CD4-positive, alpha-beta T cell treated with Interleukin-21 for 1 hour (primary cell): Measurements from ENCODE around the gene ENC1.

Experiments
- DNase-seq: peaks from one replicate; pipeline ENCODE4 v3.0.0-alpha.2; 2020

The ENC1 gene

DNA sequence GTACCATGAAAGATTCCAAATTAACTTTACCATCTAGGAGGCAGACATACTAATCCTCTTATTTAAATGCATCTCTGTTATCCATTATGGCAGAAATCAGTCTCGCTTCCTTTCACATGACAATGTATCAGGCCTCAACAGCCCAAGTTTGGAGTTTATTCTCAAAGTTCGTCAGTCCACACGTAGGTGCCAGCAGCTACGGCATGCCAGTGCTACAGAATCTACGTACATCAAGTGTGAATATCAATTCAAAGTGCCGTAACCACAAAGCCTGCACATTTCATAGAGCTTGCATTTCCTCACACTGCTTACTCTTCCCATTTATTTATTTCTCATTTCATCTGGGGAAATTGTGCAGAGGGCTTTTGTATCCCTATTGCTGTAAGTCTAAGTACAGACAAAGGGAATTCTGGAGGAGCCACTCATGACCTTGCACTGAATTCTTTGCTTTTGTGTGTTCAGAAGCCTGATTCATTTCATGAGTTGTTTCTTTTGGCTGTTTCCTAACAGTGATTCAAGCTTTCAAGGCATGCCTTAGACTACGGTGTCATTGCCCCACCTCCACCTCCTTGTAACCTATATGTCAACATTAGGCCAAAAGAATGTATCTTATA, 10.0 kb downstream of the ENC1 start:
- DNase-seq, result peak; percentile 42

- no peak for DNase-seq
These were observed 11.2 kb downstream of the ENC1 start for GRCh38 chr5:74629326-74629725.

DNA sequence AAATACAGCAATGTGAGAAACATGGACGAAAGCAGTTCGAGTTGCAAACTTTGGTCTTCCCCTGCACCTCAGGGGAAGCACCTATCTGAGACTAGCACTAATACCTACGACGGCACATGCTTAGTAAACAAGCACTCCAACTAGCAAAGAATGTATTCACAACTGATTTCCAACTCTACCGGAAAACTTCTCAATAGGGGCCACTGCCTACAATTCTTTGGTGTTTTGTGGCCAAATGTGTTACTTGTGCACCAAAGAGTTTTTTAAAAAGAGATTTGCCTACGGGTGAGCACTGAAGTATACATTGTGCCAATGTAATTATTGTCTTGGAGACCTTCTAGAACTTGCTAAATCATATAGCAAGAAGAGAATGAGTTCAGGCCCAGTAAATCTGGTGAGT, 12.2 kb downstream of the ENC1 start:
- DNase-seq, result no peak

GRCh38 chr5:74627646-74628279, 12.8 kb downstream of the ENC1 start:
- DNase-seq, result no peak

GRCh38 chr5:74626386-74627222, 13.9 kb downstream of the ENC1 start:
- no peak for DNase-seq

GRCh38 chr5:74625742-74626241, 14.7 kb downstream of the ENC1 start:
- no peak for DNase-seq

- DNase-seq, result no peak
These were observed 15.5 kb downstream of the ENC1 start for GRCh38 chr5:74624931-74625505.

DNA sequence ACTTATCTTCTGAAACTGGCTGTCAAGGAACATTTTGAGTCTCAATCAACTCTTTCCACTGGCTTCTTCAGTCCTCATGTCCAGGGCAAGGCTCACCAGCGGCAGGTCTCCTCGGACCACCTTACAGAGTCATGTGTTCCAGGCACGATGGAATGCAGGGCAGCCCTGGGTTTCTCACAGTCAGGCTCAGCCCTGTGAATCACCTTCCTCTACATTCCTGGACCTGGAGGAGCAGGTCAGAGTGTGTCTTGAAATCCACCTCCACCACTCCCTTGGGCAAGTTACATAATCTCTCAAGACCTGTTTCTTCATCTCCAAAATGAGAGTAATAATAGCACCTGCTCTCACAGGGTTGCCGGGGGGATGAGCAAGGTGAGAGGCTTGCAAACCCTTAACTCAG, 16.0 kb downstream of the ENC1 start:
- DNase-seq, result no peak

DNA sequence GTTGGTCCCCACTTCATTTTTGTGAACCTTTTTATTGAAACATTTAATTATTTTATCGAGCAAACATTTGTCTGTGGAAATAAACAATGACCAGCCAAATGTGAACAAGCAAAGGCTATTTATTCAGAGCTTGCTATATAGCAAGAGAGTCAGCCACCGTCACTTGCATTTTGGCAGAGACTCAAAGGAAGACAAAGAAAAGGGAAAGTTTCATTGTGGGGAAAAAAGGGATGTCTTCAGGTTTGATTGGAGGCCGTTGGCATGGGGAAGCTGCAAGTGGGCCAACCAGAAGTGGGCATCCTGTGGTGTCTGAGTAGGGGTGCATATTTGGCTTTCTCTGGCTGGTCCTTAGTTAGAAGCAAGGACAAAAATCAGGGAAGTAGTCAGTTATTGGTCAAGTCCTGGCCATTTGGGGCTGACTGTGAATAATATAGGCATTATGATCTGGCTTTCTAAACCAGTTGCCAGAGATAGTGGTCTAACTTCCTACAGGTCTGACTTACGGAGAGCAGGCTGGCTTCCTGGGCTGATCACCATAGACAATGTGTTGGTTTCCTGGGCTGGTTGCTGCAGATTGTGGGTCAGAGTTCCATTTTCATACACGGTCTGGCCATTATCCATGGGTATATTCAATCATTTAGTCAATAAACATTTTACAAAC, 16.6 kb downstream of the ENC1 start:
- no peak for DNase-seq

DNA sequence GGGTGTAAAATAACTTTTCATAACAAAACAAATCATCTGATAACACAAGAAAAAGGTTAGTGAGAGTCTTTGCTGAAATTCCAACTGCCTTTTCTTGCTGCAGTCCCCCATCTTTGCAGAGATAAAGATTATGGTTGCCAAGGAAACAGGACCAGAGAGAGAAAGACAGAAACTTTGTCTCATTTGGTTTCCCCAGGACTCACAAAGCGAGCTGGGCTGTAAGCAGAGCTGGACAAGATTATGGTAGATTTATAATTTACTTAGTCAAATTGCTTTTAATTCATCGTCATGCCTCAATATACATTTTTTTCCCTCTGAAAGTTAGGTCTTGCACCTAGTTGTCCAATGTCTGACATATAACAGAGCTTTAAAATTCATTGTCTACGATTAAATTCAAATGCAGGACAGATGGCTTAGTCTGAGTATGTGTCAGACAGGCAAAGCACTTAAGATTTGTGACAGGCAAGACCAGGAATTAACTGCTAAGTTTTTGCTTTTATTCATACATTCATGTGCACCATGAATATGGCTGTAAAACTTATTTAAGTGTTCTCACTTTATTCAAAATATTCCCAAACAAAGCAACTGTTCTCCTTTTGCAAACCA, 17.4 kb downstream of the ENC1 start:
- DNase-seq, result no peak

DNA sequence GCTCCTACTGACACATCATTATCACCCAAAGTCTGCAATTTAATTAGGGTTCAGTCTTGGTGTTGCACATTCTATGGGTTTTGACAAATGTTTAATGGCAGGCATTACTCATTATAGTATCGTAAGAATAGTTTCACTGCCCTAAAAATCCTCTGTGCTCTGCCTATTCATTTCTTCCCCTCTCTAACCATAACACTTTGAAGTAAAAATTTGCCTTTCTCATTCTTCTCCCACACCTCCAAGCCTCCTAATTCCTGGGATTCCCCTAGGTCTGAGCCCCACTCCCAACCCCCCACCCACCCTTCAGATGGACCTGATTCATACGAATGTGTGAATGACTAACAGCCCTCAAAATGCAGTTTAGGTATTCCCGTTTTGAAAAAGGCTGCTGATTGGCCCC, 18.4 kb downstream of the ENC1 start:
- DNase-seq, result no peak

GRCh38 chr5:74621492-74621891, 19.0 kb downstream of the ENC1 start:
- DNase-seq, result no peak

GRCh38 chr5:74619308-74619707, 21.2 kb downstream of the ENC1 start:
- DNase-seq, result no peak

DNA sequence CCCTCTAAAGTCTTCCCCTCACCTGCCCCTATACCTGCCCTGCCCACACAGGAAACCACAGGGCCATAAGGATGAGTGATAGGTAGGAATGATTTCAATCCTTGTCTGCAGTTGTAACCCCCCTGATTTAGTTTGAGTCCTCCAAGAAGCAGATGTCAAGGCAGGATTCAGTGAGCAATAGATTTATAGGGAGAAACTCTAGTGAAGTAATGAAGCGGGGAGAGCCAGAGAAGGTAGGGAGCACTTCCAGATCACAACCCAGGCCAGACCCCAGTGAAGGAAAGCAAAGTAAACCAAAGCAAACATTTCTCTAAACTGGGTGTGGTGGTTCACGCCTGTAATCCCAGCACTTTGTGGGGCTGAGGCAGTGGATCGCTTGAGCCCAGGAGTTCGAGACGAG, 22.4 kb downstream of the ENC1 start:
- no peak for DNase-seq

DNA sequence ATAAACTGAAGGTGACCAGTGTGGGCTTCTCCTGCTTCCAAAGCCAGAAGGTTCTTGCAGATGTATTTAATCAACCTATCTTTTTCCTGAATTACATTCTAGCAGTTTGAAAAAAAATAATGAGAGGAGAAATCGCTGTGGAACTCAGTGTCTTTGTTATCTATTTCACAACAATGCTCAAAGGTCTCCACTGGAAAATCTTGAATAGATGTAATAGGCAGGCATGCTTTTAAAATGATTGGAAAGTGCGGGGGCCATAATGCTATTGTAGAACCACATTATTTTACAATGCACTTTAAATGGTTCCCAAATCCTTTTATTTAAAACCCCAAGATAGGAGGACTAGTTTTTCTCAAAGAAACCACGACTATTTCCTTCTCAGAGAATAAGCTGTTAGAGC, 23.3 kb downstream of the ENC1 start:
- no peak for DNase-seq

DNA sequence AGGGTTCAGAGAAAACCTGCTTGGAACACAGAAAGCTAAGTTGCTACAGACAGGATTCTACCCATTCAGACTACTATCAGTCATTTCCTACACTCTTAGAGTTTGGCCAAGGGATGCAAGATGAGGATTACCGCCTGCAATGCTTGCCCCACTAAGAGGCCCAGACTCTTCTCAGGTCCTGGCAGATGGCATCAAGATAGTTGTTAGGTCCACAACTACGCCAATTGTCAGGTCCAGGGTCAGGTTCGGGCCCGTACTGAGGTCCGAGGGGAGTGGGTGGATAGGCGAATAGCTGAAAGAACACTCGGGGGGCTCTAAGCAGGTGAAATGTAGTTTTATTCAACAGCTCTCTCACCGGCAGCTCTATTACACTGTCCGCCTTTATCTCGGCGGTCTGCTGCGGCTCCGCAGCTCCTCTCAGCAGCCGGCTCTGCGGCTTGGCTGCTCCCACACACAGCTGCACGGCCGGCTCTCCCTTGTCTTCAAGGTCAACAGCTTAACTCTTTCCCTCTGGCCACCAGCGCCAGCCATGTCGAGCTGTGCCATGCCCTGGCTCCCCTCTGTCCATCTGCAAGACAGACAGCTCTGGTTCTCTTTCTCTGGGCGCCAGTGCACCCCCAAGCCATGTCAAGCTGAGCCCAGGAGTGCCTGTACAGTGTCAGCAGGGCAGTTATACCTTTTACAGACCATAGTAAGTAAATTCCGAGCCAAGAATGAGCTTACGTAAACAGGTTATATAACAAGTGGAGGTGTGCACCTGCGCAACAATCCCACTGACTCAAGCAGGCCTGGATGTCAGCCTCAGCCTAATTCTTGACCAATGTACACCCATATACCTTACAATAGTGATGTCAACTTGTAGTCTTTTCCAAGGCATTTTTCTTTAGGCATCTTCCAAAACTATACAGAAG, 24.0 kb downstream of the ENC1 start:
- DNase-seq, result no peak

- DNase-seq, result no peak
These were observed 27.2 kb downstream of the ENC1 start for GRCh38 chr5:74613283-74613682.

- DNase-seq, result no peak
These were observed 28.5 kb downstream of the ENC1 start for GRCh38 chr5:74612045-74612444.

GRCh38 chr5:74608736-74609601, 31.6 kb downstream of the ENC1 start:
- DNase-seq, result no peak

GRCh38 chr5:74605759-74606158, 34.8 kb downstream of the ENC1 start:
- DNase-seq, result no peak

GRCh38 chr5:74603376-74603775, 37.2 kb downstream of the ENC1 start:
- no peak for DNase-seq
